Stimulated activated CD4-positive, alpha-beta T cell treated with anti-CD3 and anti-CD28 coated beads, TNF-alpha, amount 100 ng/mL, for 24 hours (primary cell): ENCODE measurements around the gene LBX2.
A peak's percentile ranks its signal among the peaks of the same experiment; 100 is the strongest.
"Not testable (repeated sequence)": the region's sequence is repeated elsewhere in the genome, so short reads cannot be mapped to it uniquely, and the experiment has no call there.

ENCODE experiments used
- DNase-seq, 3 experiments: peaks; one replicate each; pipeline ENCODE4 v3.0.0-alpha.2; 2020; ENCODE audit warnings: low read depth in 3 of 3

The LBX2 gene

DNA sequence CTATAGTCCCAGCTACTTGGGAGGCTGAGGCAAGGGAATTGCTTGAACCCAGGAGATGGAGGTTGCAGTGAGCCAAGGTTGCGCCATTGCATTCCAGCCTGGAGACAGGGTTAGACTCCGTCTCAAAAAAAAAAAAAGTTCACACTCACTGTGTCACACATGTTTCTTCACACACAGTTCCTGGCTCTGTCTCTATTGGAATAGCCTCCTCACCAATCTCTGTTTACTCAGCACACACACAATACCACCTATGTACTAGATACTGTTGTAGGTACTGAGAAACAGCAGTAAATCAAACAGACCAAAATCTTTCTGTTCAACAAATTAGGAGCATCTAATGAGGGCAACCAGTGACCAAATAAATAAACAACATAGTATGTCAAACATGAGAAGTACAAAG, 13.3 kb downstream of the LBX2 start:
- no peak for DNase-seq

DNA sequence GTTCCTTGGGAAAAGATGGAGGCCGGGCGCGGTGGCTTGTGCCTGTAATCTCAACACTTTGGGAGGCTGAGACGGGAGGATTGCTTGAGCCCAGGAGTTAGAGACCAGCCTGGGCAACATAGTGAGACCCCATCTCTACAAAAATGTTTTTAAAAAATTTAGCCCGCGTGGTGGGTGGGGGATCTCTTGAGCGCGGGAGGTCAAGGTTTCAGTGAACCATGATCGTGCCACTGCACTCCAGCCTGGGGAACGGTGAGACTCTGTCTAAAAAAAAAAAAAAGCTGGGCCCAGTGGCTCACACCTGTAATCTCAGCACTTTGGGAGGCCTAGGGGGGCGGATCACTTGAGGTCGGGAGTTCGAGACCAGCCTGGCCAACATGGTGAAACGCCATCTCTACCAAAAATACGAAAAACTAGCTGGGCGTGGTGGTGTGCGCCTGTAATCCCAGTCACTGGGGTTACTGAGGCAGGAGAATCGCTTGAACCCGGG, 15.7 kb downstream of the LBX2 start:
- not testable (repeated sequence) for DNase-seq

DNA sequence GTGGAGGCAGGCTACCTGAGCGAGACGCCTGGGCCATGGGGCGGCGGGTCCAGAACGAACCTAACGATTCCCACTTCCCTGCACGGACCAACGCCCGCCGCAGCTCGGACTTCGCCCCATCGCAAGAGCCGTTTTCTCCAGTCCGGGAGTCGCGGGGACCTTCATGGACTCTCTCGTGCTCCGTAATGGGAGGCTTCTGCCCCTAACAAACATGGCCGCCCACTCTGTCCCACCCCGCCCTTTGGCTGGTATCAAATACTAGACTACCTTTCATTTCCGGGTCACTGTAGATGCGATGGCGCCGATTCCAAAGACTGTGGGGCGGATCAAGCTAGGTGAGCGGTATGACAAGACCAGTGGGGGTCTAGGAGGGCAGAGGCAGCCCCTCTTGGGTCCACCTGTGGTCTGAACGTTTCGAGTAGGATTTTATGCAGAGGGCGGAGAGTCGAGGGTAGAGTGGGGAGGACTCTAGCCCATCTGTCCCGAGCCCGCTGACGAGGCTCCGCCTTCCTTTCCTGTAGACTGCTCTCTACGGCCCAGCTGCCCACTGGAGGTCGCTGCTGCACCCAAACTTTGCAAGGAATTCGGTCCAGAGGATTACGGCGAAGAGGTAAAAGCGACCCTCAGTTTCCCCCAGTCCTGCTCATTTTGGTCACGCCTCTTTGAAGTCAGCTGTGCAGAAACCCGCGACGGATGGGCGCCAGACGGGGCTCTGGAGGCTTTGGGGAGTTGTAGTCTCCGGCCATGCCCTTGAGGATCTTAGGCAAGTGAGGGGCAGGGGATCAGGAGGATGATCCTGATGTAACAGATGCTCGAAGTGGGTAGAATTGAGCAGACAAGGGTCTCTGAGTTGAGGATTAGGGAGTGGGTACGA, 16.4 kb downstream of the LBX2 start, which contains the start of the genes CCDC142 and TTC31:
CCDC142 (minus strand) TSS at position 198 of the 874 bp plus-strand sequence; CDS start at position 37, 161 bp downstream.
TTC31 (plus strand) TSS at position 281 of the 874 bp plus-strand sequence; CDS start at position 296, 15 bp downstream.
- DNase-seq, result peak; percentile 85 to 93 (median 93)

DNA sequence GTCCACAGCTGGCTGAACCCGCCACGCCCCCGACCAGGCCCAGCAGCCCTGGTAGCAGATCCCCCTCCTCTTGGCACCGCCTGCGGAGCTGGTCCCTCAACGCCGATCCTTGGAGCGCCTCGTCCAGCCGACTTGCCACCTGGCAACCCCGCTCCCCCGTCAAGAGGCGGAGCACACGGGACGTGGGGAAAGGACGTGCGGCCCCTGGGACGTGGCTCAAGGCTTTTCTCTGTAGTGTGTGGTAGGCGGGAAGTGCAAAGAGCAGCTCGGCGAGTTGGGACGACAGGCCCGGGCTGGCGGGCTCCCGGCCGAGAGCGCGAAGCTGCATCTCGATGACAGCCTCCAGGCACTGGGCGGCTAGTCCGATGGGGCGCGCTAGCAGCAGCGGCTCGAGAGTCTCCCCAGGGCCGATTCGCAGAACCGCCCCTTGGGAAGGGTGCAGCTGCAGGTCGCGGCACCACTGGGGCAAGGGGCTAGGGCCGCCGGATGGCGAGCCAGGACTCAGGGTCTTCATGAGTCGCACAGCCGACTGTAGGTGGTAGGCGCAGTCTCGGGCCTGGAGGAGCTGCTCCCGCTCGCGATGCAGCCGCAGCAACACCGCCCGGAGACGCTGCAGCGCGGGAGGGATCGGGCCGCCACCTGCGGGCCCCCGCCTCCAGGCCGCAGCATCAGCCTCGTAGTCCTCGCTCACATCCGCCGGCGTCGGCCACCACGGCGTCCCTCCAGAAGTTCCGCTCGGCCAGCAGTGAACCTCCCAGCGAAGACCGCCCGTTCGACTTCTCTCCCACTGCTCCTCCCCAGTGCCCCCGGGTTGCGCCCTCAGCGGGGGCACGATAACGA, 17.2 kb downstream of the LBX2 start:
- DNase-seq, result peak in 1 of 3 experiments; percentile 56

DNA sequence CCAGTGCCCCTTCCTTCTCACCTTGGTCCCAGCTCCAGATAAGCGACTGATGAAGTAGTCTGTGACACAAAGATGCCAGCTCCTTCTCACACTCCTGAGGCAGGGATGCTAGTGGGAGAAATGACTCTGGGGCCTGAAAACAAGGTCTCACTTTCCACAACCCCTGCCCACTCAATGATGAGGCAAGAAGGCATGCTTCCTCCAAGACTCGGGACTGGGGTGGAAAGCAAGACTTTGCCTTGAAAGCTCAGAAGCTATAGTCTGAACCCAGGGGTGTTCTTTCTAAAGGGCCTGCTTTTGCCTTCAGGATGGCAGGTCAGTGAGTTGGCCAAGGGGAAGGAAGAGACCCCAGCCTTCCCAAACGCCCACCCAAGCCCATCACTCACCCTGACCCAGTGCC, 18.0 kb downstream of the LBX2 start:
- no peak for DNase-seq

DNA sequence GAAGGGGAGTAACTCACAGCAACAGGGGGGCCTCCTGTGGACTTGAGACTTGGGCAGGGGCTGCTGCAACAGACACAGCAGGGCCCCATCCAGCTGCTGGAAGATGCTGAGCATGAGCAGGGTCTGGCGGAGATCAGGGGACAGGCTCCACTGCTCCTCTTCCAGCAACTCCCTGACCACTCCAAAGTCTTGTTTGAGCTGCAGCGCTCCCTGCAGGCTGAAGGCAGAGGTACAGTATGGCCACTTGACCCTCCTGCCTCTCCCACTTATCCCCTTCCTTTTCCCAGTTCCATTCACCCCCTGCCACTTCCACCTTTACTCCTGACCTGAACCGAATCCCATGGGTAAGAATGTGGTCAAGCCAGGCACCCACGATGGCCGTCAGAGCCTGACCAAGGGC, 24.5 kb downstream of the LBX2 start:
- DNase-seq, result no peak

DNA sequence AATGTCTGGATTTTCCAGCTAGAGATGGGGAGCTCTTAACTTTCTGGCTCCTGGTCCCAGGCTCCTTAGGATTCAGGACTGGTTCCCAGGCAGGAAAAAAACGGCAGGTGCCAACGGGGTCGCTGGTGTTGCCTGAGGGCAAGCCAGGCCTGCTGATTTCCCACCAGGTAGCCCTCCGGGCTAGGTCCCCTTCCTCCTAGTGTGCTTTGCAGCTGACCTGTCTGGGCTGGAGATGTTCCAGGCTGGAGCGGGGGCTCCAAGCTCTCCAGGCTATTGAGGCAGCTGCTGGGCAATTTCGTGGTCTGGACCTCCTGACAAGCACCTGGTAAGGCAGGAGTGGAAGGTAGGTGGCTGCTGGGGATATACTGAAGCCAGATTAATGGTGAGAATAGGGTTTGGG, 24.9 kb downstream of the LBX2 start:
- no peak for DNase-seq

DNA sequence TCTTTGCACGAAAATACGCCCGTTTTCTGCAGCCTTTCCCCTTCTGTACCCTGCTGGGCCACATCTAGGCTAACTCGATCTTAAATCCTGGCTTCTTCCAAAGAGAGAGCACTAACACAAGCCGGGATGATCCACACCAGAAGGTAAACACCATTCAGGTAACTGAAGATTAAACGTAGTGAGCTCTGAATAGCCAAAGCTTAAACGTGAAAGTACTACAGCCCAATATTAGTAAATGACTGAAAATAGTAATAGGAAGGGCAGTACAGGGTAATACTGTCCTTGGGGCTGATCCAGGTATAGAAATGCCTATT, 26.5 kb downstream of the LBX2 start:
- DNase-seq, result no peak

DNA sequence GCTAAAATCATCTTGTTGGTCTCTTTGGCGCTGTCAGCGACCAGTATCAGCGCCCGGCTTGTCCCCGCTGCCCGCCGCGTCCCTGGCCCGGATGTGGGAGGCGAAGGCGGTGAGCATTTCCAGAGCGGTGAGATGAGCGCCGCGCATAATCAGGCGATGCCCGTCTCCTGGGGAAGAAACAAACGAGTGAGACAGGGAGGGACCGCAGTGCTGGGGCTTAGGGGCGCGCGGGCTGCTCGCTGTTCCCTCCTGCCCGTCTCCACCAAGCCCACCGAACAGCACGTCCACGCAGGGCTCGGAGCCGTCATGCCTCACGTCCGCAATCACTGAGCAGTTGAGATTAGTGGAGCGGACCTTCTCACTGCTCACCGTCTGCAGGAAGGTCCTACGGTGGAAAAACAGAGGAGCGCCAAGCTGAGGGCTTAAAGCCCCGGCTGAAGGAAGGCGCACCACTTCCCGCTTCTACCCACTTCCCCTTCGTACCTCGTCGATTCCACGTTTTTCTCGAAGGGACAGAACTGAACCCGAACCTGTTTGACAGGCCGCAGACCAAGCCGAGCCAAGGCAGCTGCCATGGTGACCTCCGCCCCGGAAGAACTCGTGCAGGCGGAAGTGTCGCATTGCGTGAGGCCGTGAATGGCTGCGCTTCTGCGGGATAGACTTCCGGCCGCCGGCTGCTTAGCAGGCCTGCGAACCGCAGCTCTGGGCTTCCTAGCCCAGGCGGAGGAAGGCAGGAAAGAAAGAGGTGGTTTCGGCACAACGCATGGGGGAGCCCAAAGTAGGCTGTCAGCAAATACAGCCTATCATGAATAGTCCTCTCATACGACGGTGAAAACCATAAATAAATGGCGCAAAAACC, 27.1 kb downstream of the LBX2 start, which contains the start of gene MRPL53:
MRPL53 (minus strand) TSS at position 595 of the 859 bp plus-strand sequence; CDS start at position 575, 20 bp downstream.
- peak; percentile 90 to 96 (median 91) for DNase-seq

DNA sequence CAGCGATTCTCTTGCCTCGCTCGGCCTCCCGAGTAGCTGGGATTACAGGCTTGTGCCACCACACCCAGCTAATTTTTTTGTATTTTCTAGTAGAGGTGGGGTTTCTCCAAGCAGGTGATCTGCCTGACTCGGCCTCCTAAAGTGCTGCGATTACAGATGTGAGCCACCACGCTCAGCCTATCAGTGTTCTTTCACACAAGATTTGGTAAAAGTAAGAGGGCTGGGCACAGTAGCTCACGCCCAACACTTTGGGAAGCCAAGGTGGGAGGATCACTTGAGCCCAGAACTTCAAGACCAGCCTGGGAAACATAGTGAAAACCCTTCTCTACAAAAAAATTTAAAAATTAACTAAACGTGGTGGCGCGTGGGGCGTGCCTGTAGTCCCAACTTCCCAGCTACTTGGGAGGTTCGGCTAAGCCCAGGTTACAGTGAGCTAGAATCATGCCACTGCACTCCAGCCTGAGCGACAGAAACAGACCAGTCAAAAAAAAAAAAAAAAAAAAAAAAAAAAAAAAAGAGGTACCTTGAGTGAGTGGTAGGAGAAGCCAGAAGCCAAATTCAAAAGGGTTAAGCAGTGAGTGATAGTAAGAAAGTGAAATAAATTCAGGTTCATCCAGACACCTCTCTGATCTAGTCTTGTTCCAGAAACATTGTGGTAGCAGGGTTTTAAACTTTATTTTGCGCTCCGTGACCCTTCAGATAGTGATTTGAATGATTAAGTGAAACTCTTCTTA, 27.9 kb downstream of the LBX2 start:
- DNase-seq, result no peak

DNA sequence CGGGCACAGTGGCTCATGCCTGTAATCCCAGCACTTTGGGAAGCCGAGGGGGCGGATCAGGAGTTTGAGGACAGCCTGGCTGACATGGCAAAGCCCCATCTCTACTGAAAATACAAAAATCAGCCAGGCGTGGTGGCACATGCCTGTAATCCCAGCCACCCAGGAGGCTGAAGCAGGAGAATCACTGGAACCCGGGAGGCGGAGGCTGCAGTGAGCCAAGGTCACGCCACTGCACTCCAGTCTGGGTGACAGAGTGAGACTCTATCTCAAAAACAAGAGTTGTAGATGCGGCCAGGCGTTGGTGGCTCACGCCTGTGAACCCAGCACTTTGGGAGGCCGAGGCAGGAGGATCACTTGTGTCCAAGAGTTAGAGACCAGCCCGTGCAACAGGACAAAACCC, 28.7 kb downstream of the LBX2 start:
- not testable (repeated sequence) for DNase-seq

DNA sequence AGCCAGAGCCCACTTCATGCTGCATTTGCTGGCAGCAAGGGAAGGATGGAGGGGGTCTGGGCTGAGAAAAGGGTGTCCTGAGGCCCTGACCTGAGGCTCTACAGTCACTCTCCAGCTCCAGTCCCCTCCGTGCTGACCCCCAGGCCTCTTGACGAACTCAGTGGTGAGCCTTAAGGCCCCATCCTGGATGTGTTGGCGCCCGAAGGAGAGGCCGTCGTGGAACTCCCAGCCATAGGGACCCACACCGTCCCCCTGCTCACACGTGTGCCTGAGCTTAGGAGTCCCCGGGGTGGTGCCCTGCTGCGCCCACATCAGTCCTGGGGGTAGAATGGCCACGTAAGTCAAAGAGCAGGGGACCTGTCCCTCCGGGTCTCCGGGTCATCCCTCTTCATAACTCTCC, 35.0 kb downstream of the LBX2 start:
- no peak for DNase-seq

DNA sequence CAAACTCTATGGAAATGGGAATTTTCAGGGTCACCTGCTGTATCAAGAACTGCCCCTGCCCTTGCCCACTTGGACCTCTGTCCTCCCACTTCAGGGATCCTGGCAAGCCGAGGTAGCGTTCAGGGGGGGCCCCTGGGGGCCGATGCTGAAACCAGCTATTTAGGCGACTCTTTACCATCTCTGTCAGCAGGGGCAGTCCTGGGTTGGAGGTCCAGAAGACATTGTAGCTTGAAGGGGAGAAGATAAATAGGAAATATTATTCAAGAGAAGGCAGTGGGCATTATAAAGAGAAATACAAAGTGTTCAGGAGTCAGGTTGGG, 36.7 kb downstream of the LBX2 start:
- DNase-seq, result no peak

DNA sequence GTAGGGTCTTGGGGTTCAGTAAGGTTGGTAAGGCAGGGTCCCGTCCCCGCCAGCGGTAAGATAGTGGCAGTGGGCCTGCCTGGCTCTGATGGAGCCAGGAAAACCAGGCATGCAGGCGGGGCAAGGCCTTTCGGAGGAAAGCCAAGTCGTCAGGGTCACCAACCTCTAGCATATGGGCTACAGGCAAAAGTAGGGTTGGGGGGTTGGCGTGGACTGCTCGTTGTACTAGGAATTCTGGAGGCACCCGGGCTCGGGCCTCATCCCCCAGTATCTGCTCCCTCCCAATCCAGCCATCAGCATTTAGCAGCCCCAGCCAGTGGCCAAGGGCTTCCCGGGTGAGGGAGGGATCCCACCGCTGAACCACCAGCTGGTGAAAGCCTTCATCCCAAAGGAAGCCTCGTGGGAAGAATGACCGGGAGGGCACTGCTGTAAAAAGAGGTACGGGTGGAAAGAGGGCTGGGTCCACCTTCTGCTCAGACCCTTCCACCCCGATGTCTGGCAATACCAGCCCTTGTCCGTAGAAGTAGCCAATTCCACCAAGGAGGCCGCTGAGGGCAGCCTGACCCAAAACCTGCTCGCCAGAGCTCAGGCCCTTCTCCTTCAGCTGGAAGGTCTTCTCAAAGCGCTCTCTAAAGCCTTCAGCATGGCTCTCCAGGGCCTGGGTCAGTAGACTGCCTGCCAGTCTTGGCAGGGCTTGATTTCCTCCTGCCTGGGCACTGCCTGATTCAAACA, 37.2 kb downstream of the LBX2 start:
- DNase-seq, result no peak

DNA sequence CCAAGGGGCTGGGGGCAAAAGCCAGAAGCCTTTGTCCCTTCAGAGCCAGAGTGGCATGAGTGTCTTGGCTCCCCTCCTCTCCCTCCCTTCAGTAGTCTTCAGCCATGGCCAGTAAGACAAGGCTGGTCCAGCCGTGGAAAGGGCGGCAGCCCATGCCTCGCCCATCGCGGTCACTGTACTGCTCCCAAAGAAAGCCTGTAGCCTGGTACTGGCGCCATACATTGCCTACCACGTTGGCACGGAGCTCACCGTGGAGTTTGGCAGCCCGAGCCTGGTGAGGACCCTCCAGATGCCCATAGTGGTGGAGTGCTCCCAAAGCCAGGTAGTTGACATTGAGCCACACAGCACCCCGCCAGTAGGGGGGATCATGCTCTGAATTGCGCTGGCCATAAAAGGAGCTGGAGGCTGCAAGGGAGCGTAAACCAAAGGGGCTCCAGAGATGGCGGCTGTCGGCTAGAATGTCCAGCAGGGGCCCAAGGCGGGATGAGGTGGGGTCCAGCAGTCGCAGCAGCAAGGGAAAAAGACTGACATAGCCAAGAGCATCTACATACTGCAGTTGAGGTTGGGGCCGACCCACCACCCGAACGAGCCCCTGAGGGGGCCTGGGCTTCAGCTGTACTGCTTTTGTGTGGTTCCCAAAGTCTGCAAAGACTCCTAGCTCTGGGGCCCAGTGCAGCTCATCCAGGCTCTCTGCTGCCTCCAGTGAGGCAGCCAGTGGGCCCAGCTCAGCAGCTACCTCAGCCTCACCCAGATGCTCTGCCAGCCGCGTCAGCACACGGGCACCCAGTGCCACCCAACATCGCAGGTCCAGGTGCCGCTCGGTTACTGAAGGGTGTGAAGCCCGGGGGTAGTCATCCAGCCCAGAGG, 38.0 kb downstream of the LBX2 start:
- DNase-seq, result no peak

DNA sequence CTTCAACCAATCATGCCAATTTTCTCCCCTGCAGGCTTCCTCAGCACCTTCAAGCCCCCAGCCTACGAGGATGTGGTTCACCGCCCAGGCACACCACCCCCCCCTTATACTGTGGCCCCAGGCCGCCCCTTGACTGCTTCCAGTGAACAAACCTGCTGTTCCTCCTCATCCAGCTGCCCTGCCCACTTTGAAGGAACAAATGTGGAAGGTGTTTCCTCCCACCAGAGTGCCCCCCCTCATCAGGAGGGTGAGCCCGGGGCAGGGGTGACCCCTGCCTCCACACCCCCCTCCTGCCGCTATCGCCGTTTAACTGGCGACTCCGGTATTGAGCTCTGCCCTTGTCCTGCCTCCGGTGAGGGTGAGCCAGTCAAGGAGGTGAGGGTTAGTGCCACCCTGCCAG, 39.2 kb downstream of the LBX2 start:
- DNase-seq, result not testable (repeated sequence)

DNA sequence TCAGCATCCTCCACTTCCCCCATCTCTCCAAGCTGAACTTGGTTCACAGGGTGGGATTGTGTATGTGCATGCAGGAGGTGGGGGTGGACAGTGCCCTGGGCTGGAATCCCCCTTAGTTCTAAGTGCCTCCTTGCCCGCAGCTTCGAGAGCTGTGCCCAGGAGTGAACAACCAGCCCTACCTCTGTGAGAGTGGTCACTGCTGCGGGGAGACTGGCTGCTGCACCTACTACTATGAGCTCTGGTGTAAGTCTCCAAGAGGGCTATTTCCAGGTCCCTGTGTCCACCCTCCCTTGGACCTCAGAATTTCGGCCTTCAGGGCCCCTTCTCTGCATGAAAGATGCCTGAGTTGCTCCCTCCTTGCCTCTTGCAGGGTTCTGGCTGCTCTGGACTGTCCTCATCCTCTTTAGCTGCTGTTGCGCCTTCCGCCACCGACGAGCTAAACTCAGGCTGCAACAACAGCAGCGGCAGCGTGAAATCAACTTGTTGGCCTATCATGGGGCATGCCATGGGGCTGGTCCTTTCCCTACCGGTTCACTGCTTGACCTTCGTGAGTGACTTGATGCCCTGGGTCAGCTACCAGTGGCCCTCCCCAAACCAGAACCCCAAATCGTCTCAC, 39.8 kb downstream of the LBX2 start:
- DNase-seq, result not testable (repeated sequence)

DNA sequence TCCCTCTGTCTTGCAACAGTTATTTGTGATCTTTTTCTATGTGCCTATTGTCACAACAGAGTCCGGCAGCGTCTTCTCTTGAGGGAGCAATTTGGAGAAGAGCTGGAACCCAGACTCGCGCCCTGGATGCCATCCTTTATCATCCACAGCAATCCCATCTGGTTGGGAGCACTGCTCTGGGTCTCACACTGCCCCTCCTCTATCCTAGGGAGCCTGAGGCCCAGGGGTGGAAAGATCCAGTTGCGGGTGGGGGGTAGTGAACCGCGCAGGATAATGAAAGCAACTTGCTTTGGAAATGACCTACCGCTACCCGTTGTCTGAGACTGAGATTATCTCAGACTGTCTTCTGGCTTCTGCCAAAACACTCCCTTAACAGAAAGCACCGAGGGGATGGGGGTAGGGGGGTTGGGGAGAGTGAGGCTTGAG, 40.5 kb downstream of the LBX2 start:
- no peak for DNase-seq
